Suprapubic skin (tissue), 4 donors: Measurements from ENCODE around the gene NAA40. TPM values are rescaled to one million over a fixed set of nuclear protein-coding genes. Genes with fewer than 3 reads are reported as not detected.
"Not testable (repeated sequence)": the region's sequence is repeated elsewhere in the genome, so short reads cannot be mapped to it uniquely, and the experiment has no call there.

Experiments
- DNase-seq, 2 donors: peaks; one replicate each; pipeline ENCODE4 v3.0.0-alpha.2; 2019; ENCODE audit warnings: low spot score in 2 of 2
- H3K27ac ChIP-seq: fragments of 200-600 bp; sonication (generic); one replicate; pipeline ENCODE4 v1.5.1; 2019
- H3K27me3 ChIP-seq: fragments of 200-600 bp; sonication (generic); one replicate; pipeline ENCODE4 v1.5.1; 2019
- H3K36me3 ChIP-seq: fragments of 200-600 bp; sonication (generic); one replicate; pipeline ENCODE4 v1.5.1; 2019
- H3K4me1 ChIP-seq: fragments of 200-600 bp; sonication (generic); one replicate; pipeline ENCODE4 v1.5.1; 2019
- H3K4me3 ChIP-seq: fragments of 200-600 bp; sonication (generic); one replicate; pipeline ENCODE4 v1.5.1; 2019; ENCODE audit warnings: mild to moderate bottlenecking
- H3K9me3 ChIP-seq: fragments of 200-600 bp; sonication (generic); one replicate; pipeline ENCODE4 v1.5.1; 2019
- EP300 ChIP-seq: sonication (generic); formaldehyde crosslinking; IDR thresholded peaks from one replicate; pipeline ENCODE4 v1.6.1; 2017; ENCODE audit warnings: antibody characterized with exemption
- POLR2A ChIP-seq, 2 donors: fragments of 450-650 bp; IDR thresholded peaks; one replicate each; pipeline ENCODE4 v1.6.1; 2017; ENCODE audit warnings: antibody characterized with exemption in 2 of 2, mild to moderate bottlenecking in 2 of 2, moderate library complexity in 2 of 2
- POLR2AphosphoS5 ChIP-seq, 3 donors: sonication (generic); formaldehyde crosslinking; IDR thresholded peaks; one replicate each; pipeline ENCODE4 v1.6.1; 2017; ENCODE audit warnings: antibody characterized with exemption in 3 of 3
- WGBS: methylation state at CpG from one replicate; pipeline ENCODE4 v1.1.5; 2018; 5-methylcytosine and 5-hydroxymethylcytosine counted together
- total RNA-seq, 4 donors: library from RNA; depleted of rRNA; stranded (reverse); fragments of >200 nt; gene quantifications; one replicate each; pipeline ENCODE4 v1.1.0, GENCODE V29; 2016
- TF ChIP-seq, protein P1 (sequence below), 2 donors: fragments of 200-600 bp in 1 of 2; fragments of 450-650 bp in 1 of 2; sonication (generic) in 1 of 2; IDR thresholded peaks; one replicate each; pipeline ENCODE4 v1.5.1; 2016 to 2019; ENCODE audit warnings: antibody characterized with exemption in 2 of 2, mild to moderate bottlenecking in 1 of 2, moderate library complexity in 1 of 2

Gene NAA40
- total RNA-seq, 4 donors from 2014 or later: 5.4 to 19.2 (median 8.2) TPM

- Histone ChIP-seq H3K4me1 (peaks cover 17% of the 10 kb centered on the region), H3K27me3 (no peaks in the 10 kb centered on the region), H3K4me3 (peak overlapping the region; percentile 1), H3K9me3 (no peaks in the 10 kb centered on the region), H3K27ac (peak overlapping the region; percentile 59), H3K36me3 (peaks cover 41% of the 10 kb centered on the region)
- no peak for DNase-seq
- WGBS: 65% methylated on average over 20 of the region's 20 CpGs
- no peak for TF ChIP-seq EP300
- no peak for TF ChIP-seq POLR2AphosphoS5 (IDR thresholded peaks at IDR 0.05)
- no peak for TF ChIP-seq POLR2A (IDR thresholded peaks at IDR 0.05)
- TF ChIP-seq, protein P1, sequence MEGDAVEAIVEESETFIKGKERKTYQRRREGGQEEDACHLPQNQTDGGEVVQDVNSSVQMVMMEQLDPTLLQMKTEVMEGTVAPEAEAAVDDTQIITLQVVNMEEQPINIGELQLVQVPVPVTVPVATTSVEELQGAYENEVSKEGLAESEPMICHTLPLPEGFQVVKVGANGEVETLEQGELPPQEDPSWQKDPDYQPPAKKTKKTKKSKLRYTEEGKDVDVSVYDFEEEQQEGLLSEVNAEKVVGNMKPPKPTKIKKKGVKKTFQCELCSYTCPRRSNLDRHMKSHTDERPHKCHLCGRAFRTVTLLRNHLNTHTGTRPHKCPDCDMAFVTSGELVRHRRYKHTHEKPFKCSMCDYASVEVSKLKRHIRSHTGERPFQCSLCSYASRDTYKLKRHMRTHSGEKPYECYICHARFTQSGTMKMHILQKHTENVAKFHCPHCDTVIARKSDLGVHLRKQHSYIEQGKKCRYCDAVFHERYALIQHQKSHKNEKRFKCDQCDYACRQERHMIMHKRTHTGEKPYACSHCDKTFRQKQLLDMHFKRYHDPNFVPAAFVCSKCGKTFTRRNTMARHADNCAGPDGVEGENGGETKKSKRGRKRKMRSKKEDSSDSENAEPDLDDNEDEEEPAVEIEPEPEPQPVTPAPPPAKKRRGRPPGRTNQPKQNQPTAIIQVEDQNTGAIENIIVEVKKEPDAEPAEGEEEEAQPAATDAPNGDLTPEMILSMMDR (IDR thresholded peaks at IDR 0.05): no peak
Measured at GRCh38 chr11:63951779-63952536, 13.2 kb downstream of the NAA40 start.

- DNase-seq: no peak
Measured at GRCh38 chr11:63952570-63952969, 13.8 kb downstream of the NAA40 start.

GRCh38 chr11:63958008-63958407 is 19.2 kb downstream of the NAA40 start:
- peaks cover 28% of the 10 kb centered on the region for H3K36me3 ChIP-seq
- H3K4me1 ChIP-seq: peaks cover 37% of the 10 kb centered on the region
- H3K4me3 ChIP-seq: no peak overlapping the region
- no peaks in the 10 kb centered on the region for H3K9me3 ChIP-seq
- WGBS: 56% methylated on average over 2 of the region's 5 CpGs
- no peak overlapping the region for H3K27ac ChIP-seq
- H3K27me3 ChIP-seq: no peaks in the 10 kb centered on the region
- no peak for DNase-seq
- TF ChIP-seq POLR2AphosphoS5 (IDR thresholded peaks at IDR 0.05) (no peak), EP300 (no peak), POLR2A (IDR thresholded peaks at IDR 0.05) (no peak)
- TF ChIP-seq, protein P1 (IDR thresholded peaks at IDR 0.05): no peak

More at GRCh38 chr11:63952570-63952969, 13.8 kb downstream of the NAA40 start:
- peak overlapping the region; percentile 1 for H3K4me3 ChIP-seq
- peaks cover 38% of the 10 kb centered on the region for H3K36me3 ChIP-seq
- H3K4me1 ChIP-seq: peaks cover 19% of the 10 kb centered on the region
- 37% methylated on average over 4 of the region's 4 CpGs for WGBS
- TF ChIP-seq, protein P1 (IDR thresholded peaks at IDR 0.05): no peak
- TF ChIP-seq POLR2AphosphoS5 (IDR thresholded peaks at IDR 0.05): no peak
- TF ChIP-seq POLR2A (IDR thresholded peaks at IDR 0.05): no peak
- no peak for TF ChIP-seq EP300
- peak overlapping the region; percentile 59 for H3K27ac ChIP-seq
- H3K27me3 ChIP-seq: no peaks in the 10 kb centered on the region
- H3K9me3 ChIP-seq: no peaks in the 10 kb centered on the region

- no peak overlapping the region for H3K4me3 ChIP-seq
- H3K27ac ChIP-seq: no peak overlapping the region
- 15% methylated on average over 8 of the region's 19 CpGs for WGBS
- no peak for TF ChIP-seq POLR2AphosphoS5 (IDR thresholded peaks at IDR 0.05)
- H3K9me3 ChIP-seq: no peaks in the 10 kb centered on the region
- no peak for DNase-seq
- no peaks in the 10 kb centered on the region for H3K27me3 ChIP-seq
- H3K4me1 ChIP-seq: peaks cover 32% of the 10 kb centered on the region
- H3K36me3 ChIP-seq: no peaks in the 10 kb centered on the region
Measured at GRCh38 chr11:63961608-63962412, 23.0 kb downstream of the NAA40 start.

DNA sequence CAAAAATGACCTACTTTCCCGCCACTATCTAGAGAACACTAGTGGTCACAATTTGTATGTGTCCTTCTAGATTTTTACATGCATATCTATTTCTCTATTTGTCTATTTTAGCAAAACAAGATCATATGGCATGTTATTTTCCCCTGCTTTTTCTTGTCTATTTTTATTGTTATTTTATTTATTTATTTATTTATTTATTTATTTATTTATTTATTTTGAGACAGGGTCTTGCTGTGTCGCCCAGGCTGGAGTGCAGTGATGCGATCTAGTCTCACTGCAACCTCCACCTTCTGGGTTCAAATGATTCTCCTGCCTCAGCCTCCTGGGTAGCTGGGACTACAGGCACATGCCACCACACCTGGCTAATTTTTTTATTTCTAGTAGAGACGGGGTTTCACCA is 25.1 kb downstream of the NAA40 start:
- H3K9me3 ChIP-seq, H3K4me3 ChIP-seq, DNase-seq, H3K36me3 ChIP-seq, H3K27me3 ChIP-seq, H3K27ac ChIP-seq: not testable (repeated sequence)
- over 99% methylated on average over 4 of the region's 4 CpGs for WGBS
- H3K4me1 ChIP-seq: peaks cover 19% of the 10 kb centered on the region

GRCh38 chr11:63966444-63966843 is 27.6 kb downstream of the NAA40 start:
- DNase-seq: no peak
- Histone ChIP-seq H3K36me3 (no peaks in the 10 kb centered on the region), H3K4me3 (no peak overlapping the region), H3K9me3 (no peaks in the 10 kb centered on the region), H3K27ac (no peak overlapping the region), H3K27me3 (no peaks in the 10 kb centered on the region), H3K4me1 (peaks cover 13% of the 10 kb centered on the region)
- WGBS: 94% methylated on average over 1 of the region's 1 CpG
- TF ChIP-seq, protein P1 (IDR thresholded peaks at IDR 0.05): no peak
- no peak for TF ChIP-seq POLR2A (IDR thresholded peaks at IDR 0.05)
- no peak for TF ChIP-seq POLR2AphosphoS5 (IDR thresholded peaks at IDR 0.05)
- no peak for TF ChIP-seq EP300
